Measurements from ENCODE around the gene PDE6D. TPM values are rescaled to one million over a fixed set of nuclear protein-coding genes. Genes with fewer than 3 reads are reported as not detected.

Gene PDE6D
- total and polyA plus RNA-seq, 2 experiments from 2014 or later = 35.2 to 55.6 TPM

- TF ChIP-seq ZNF462 (CRISPR knock-in tag; IDR thresholded peaks at IDR 0.05) (no peak), STAT1 (IDR thresholded peaks at IDR 0.05; ENCODE audit: unreplicated experiment) (no peak), EZH2phosphoT487 (IDR thresholded peaks at IDR 0.05; ENCODE audit: unreplicated experiment) (no peak), ZNF114 (CRISPR knock-in tag; IDR thresholded peaks at IDR 0.05) (no peak), REST (IDR thresholded peaks at IDR 0.05; ENCODE audit: unreplicated experiment) (no peak)
These were observed 35.6 kb downstream of the PDE6D start (continued) for GRCh38 chr2:231745303-231746038.

Measured in GM23338 (cell line).